Measurements from ENCODE around the gene GTF2H4. TPM values are rescaled to one million over a fixed set of nuclear protein-coding genes. Genes with fewer than 3 reads are reported as not detected.
"Not testable (repeated sequence)": the region's sequence is repeated elsewhere in the genome, so short reads cannot be mapped to it uniquely, and the experiment has no call there.

The GTF2H4 gene
- total and polyA plus RNA-seq, 2 of the 8 experiments (the other 6 are each of a cell fraction or from before 2014, with no cell fraction given) = 42.3 to 53.4 TPM

DNA sequence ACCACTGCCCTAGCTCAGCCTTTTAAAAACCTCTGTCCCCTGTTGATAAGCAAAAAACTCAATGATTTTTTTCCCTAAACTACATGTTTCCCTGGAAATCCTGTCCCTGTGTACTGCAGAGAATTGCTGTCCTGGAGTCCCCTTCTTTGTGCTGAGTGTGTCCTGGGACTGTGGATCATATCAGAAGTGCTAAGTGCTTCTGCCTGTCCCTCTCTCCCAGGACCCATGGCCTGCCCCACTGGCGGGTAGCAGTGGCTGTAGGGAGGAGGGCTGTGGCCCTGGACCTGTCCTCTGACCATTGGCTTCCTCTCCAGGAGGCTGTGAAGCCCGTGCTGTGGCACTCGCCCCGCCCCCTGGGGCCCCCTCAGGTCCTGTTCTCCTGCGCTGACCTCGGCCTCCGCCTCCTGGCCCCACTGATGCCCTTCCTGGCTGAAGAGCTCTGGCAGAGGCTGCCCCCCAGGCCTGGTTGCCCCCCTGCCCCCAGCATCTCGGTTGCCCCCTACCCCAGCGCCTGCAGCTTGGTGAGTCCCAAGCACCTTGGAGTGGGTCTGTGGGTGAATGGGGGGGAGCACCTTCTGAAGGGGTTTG lies 16.1 kb downstream of the GTF2H4 start:
- WGBS, 2 experiments (ENCODE audit: extremely low coverage in 1 of 2, insufficient coverage in 1 of 2, insufficient read length in 1 of 2, insufficient replicate concordance in 2 of 2, low coverage in 1 of 2, low lambda C conversion rate in 2 of 2, missing lambda C conversion rate in 1 of 2) = 88% methylated on average over 4 of the region's 9 CpGs; no CpG with 5 or more reads in 1 of the 2 experiments
- DNase-seq (ENCODE audit: low read depth in 1 of 2, low spot score in 2 of 2); H3K4me1 ChIP-seq (replicated peaks in 1 of 4; ENCODE audit: control insufficient read depth in 3 of 4, insufficient read depth in 4 of 4, low read length in 3 of 4); H3K4me2 ChIP-seq (ENCODE audit: insufficient read depth in 1 of 2, low read depth in 2 of 2, low read length in 2 of 2); H3K9ac ChIP-seq (replicated peaks in 1 of 4; ENCODE audit: extremely low read depth in 1 of 4, low read depth in 3 of 4, low read length in 3 of 4); H3K27me3 ChIP-seq (replicated peaks in 1 of 4; ENCODE audit: control insufficient read depth in 3 of 4, extremely low read depth in 1 of 4, insufficient read depth in 3 of 4, low read length in 3 of 4); H3K56ac ChIP-seq (replicated peaks; ENCODE audit: insufficient read length, low read depth, low read length); H3K79me2 ChIP-seq (ENCODE audit: control insufficient read depth in 1 of 2, insufficient read depth in 2 of 2, low read length in 2 of 2); H3K79me1 ChIP-seq (ENCODE audit: low read depth, low read length); H2BK12ac ChIP-seq (ENCODE audit: low read depth, low read length); FAIRE-seq; H2BK20ac ChIP-seq (ENCODE audit: low read length); H3K4ac ChIP-seq (replicated peaks; ENCODE audit: insufficient read length, low read depth, low read length); H2AK5ac ChIP-seq (ENCODE audit: low read depth, low read length); H3K14ac ChIP-seq (ENCODE audit: insufficient read length); H2AFZ ChIP-seq (ENCODE audit: low read length); H3K23ac ChIP-seq (ENCODE audit: insufficient read length); H2BK120ac ChIP-seq (replicated peaks; ENCODE audit: low read depth, low read length); H4K91ac ChIP-seq (replicated peaks; ENCODE audit: insufficient read length, low read length); H3K9me3 ChIP-seq (ENCODE audit: insufficient read depth in 2 of 2, low read depth in 1 of 2, low read length in 1 of 2); H3K18ac ChIP-seq (ENCODE audit: extremely low read depth, low read length); H2BK5ac ChIP-seq (ENCODE audit: low read depth, low read length); H3K23me2 ChIP-seq (ENCODE audit: low read depth, low read length); H2BK15ac ChIP-seq (ENCODE audit: low read length); H4K20me1 ChIP-seq (replicated peaks in 1 of 2; ENCODE audit: control insufficient read depth in 1 of 2, insufficient read depth in 2 of 2, low read length in 2 of 2); H3K4me3 ChIP-seq (ENCODE audit: extremely low read depth in 1 of 4, insufficient read depth in 2 of 4, low read depth in 3 of 4, low read length in 4 of 4); H3K27ac ChIP-seq (ENCODE audit: low read depth, low read length); H4K5ac ChIP-seq (ENCODE audit: insufficient read length, low read depth, low read length); H4K8ac ChIP-seq (ENCODE audit: extremely low read depth, insufficient read depth, low read length): not testable (repeated sequence)
- POLR2A ChIA-PET (ENCODE audit: partially characterized antibody) = interaction anchor here (1.1 to 3.6 kb wide), 5 partner anchors 8 to 20 kb away, joined by 3 to 22 read pairs (median 4); partner anchors contain the start of gene VARS2
- peaks cover 8 to 47% (median 22%) of the 10 kb centered on the region in 4 experiments; a peak in 7 of 8 replicates for H3K36me3 ChIP-seq (ENCODE audit: control insufficient read depth in 2 of 4, insufficient read depth in 4 of 4, low read length in 3 of 4)
- CTCF ChIA-PET (ENCODE audit: partially characterized antibody) = interaction anchor here (0.7 to 16.0 kb wide), 8 partner anchors 9 to 203 kb away, joined by 3 to 285 read pairs (median 4); partner anchors contain the start of genes MUCL3 and VARS2

All from H1 (cell line).